ENCODE measurements around the gene WDR31. TPM values are rescaled to one million over a fixed set of nuclear protein-coding genes. Genes with fewer than 3 reads are reported as not detected.

WDR31 gene
- total and polyA plus RNA-seq, 2 experiments from 2014 or later, result 4.1 to 5.4 TPM

DNA sequence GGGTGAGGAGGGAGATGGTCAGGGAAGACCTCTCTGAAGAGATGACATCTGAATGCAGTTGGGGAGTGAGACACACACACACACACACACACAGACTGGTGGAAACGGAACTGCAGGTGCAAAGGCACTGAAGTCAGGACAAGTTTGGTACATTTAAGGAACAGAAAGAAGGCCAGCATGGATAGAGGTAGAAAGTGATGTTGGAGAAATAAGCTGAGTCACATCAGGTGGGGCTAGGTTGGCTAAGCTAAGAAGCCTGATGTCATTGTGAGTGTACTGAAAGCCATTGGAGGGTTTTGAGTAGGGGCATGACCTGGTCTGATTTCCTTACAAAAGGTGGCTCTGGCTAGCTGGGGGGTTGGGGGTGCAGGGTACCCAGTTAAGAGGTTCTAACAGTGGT is 12.3 kb upstream of the WDR31 start:
- Histone ChIP-seq H3K4me3 (no peak overlapping the region), H3K27me3 (peaks cover 58% of the 10 kb centered on the region), H3K36me3 (no peaks in the 10 kb centered on the region), H3K4me1 (ENCODE audit: low read depth) (peaks cover 7% of the 10 kb centered on the region), H3K9me3 (ENCODE audit: low read depth) (no peaks in the 10 kb centered on the region), H3K27ac (no peak overlapping the region)
- TF ChIP-seq, protein P1, sequence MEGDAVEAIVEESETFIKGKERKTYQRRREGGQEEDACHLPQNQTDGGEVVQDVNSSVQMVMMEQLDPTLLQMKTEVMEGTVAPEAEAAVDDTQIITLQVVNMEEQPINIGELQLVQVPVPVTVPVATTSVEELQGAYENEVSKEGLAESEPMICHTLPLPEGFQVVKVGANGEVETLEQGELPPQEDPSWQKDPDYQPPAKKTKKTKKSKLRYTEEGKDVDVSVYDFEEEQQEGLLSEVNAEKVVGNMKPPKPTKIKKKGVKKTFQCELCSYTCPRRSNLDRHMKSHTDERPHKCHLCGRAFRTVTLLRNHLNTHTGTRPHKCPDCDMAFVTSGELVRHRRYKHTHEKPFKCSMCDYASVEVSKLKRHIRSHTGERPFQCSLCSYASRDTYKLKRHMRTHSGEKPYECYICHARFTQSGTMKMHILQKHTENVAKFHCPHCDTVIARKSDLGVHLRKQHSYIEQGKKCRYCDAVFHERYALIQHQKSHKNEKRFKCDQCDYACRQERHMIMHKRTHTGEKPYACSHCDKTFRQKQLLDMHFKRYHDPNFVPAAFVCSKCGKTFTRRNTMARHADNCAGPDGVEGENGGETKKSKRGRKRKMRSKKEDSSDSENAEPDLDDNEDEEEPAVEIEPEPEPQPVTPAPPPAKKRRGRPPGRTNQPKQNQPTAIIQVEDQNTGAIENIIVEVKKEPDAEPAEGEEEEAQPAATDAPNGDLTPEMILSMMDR (IDR thresholded peaks at IDR 0.05; ENCODE audit: low read depth, low read length), result no peak
- no peak for DNase-seq (ENCODE audit: low read depth in 1 of 2, low spot score in 1 of 2)

DNA sequence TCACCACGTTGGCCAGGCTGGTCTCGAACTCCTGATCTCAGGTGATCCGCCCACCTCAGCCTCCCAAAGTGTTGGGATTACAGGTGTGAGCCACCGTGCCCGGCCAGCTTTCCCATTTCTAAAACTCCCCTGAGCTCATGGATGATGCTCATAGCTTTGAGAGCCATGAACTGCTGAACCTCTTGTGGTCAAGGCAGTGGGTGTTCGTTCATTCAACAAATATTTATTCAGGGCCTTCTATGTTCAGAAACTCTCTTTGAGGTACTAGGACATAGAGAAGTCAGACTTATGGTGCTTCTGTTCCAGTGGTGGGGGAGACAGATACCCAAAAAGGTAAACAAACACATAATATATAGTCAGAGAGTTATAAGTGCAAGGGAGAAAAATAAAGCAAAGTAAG is 11.9 kb upstream of the WDR31 start:
- Histone ChIP-seq H3K4me1 (ENCODE audit: low read depth) (peaks cover 7% of the 10 kb centered on the region), H3K27me3 (peaks cover 58% of the 10 kb centered on the region), H3K27ac (no peak overlapping the region), H3K9me3 (ENCODE audit: low read depth) (no peaks in the 10 kb centered on the region), H3K4me3 (no peak overlapping the region), H3K36me3 (no peaks in the 10 kb centered on the region)
- no peak for DNase-seq (ENCODE audit: low read depth in 1 of 2, low spot score in 1 of 2)
- TF ChIP-seq, protein P1 (IDR thresholded peaks at IDR 0.05; ENCODE audit: low read depth, low read length), result no peak

DNA sequence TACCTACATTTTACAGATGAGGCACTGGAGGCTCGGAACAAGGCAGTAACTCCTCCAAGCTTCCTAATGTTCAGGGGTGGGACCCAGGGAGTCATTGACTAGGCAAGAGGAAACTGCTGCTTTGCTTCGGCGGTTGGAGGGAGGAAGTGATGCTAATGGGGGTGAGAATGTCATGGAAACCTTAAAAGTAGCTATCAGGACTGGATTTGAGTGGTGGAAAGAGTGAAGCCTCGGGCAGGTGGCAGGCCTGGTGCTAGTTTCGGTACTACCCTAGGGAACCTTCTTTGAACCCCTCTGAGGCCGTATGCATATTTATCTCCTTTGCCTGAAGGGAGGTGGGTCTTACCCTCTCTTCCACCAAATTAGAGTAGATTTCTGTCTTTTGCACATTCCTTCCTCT is 10.9 kb upstream of the WDR31 start:
- Histone ChIP-seq H3K36me3 (no peaks in the 10 kb centered on the region), H3K27me3 (peaks cover 58% of the 10 kb centered on the region), H3K27ac (no peak overlapping the region), H3K4me3 (no peak overlapping the region), H3K4me1 (ENCODE audit: low read depth) (peaks cover 7% of the 10 kb centered on the region), H3K9me3 (ENCODE audit: low read depth) (no peaks in the 10 kb centered on the region)
- DNase-seq (ENCODE audit: low read depth in 1 of 2, low spot score in 1 of 2), result no peak
- TF ChIP-seq, protein P1 (IDR thresholded peaks at IDR 0.05; ENCODE audit: low read depth, low read length), result no peak

DNA sequence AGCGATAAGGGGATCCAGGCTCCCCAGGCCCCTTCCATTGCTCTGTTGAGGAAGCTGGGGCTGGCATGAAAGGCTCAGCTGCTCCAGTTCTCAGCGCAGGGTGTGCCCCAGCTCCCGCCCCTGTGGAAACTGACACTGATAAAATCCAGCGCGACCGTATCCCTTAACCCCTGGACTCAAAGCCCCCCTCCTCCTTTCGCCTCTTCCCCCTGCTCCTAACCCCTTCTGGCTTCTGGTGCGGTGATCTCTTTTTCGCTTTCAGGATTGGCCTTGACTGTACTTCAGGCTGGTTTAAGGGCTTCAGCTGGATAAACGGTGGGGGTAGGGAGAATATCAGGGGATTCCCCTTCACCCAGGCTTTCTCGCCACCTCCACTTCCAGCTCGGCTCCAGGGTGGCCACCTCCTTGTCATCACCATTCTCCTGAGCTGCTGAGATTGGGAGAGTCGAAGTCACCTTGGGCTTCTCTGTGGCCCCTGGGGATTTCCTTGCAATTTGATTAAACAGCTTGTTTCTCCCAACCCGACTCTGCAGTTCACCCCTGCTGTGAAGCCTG is 10.1 kb upstream of the WDR31 start:
- DNase-seq (ENCODE audit: low read depth in 1 of 2, low spot score in 1 of 2), result no peak
- H3K9me3 ChIP-seq (ENCODE audit: low read depth), result no peaks in the 10 kb centered on the region
- H3K4me3 ChIP-seq, result peak overlapping the region; percentile 49
- peaks cover 7% of the 10 kb centered on the region for H3K4me1 ChIP-seq (ENCODE audit: low read depth)
- TF ChIP-seq, protein P1 (IDR thresholded peaks at IDR 0.05; ENCODE audit: low read depth, low read length), result no peak
- no peak overlapping the region for H3K27ac ChIP-seq
- H3K27me3 ChIP-seq, result peaks cover 58% of the 10 kb centered on the region
- H3K36me3 ChIP-seq, result no peaks in the 10 kb centered on the region

DNA sequence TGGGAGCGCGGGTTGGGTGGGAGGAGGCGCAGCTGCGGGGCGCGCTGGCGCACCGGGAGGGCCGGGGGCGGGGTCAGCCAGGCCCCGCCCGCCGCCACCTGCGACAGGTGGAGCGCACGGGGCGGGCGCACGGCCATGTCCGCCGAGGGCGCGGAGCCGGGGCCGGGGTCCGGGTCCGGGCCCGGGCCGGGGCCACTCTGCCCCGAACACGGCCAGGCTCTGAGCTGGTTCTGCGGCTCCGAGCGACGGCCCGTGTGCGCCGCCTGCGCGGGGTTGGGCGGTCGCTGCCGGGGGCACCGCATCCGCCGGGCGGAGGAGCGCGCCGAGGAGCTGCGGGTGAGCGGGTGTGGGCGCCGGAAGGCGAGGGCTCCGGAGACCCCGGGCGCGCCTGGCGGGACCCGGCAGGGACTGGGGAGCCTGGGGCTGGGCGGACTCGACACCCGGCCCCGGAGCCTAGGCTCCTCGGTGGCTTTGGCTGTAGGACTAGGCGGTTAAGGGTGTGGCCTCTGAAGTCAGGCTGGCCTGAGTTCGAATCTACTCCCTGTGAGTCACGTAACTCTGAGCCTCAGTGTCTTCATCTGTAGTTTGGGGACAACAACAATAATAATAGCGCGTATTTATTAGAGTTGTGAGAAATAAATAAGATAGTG is 9.5 kb upstream of the WDR31 start, which contains the start of gene BSPRY:
Gene BSPRY (plus strand): TSS at position 97 of the 650 bp plus-strand sequence. CDS start 39 bp downstream, at position 136.
- no peaks in the 10 kb centered on the region for H3K9me3 ChIP-seq (ENCODE audit: low read depth)
- peak within 1 kb of the TSS; percentile 49 for H3K4me3 ChIP-seq
- DNase-seq (ENCODE audit: low read depth in 1 of 2, low spot score in 1 of 2), result peak in 1 of 2 donors; percentile 45
- H3K4me1 ChIP-seq (ENCODE audit: low read depth), result peaks cover 7% of the 10 kb centered on the region
- H3K27ac ChIP-seq, result no peak within 1 kb of the TSS
- no peaks in the 10 kb centered on the region for H3K36me3 ChIP-seq
- H3K27me3 ChIP-seq, result peaks cover 58% of the 10 kb centered on the region
- TF ChIP-seq, protein P1 (IDR thresholded peaks at IDR 0.05; ENCODE audit: low read depth, low read length), result no peak

All from cardiac muscle cell (in vitro differentiated cells and primary cell).